HEK293T (cell line): Measurements from ENCODE around the gene TAOK2.

Source experiments
- CTCF ChIA-PET: fragments of 350-600 bp; formaldehyde crosslinking; extraction: SDS; loops from one replicate; lab custom pipeline; 2021; ENCODE audit warnings: antibody characterized with exemption, inconsistent platforms; lab: Yijun Ruan, JAX
- POLR2A ChIA-PET: fragments of 350-600 bp; formaldehyde crosslinking; extraction: SDS; loops from one replicate; lab custom pipeline; 2020; ENCODE audit warnings: antibody characterized with exemption, inconsistent platforms; lab: Yijun Ruan, JAX
- DNase-seq: peaks from one replicate; pipeline ENCODE4 v3.0.0; 2012; ENCODE audit warnings: mixed read lengths; ENCODE audit errors: extremely low spot score
- ARNT ChIP-seq: fragments of 450-650 bp; IDR thresholded peaks from 2 replicates; pipeline ENCODE4 v1.6.1; 2017; ENCODE audit warnings: mild to moderate bottlenecking
- BHLHE40 ChIP-seq: fragments of 450-650 bp; IDR thresholded peaks from 2 replicates; pipeline ENCODE4 v1.6.1; 2016; ENCODE audit warnings: mild to moderate bottlenecking, moderate library complexity, borderline replicate concordance
- CTBP1 ChIP-seq: fragments of 450-650 bp; IDR thresholded peaks from 2 replicates; pipeline ENCODE4 v1.6.1; 2016; ENCODE audit warnings: borderline replicate concordance
- ELF4 ChIP-seq: fragments of 450-650 bp; IDR thresholded peaks from 2 replicates; pipeline ENCODE4 v1.6.1; 2017; ENCODE audit warnings: antibody characterized with exemption
- FOXA1 ChIP-seq: fragments of 450-650 bp; IDR thresholded peaks from 2 replicates; pipeline ENCODE4 v1.6.1; 2016; ENCODE audit warnings: mild to moderate bottlenecking
- FOXK2 ChIP-seq: fragments of 450-650 bp; IDR thresholded peaks from 2 replicates; pipeline ENCODE4 v1.6.1; 2016; ENCODE audit warnings: mild to moderate bottlenecking
- FOXM1 ChIP-seq: fragments of 450-650 bp; IDR thresholded peaks from 2 replicates; pipeline ENCODE4 v1.6.1; 2017; ENCODE audit warnings: mild to moderate bottlenecking, borderline replicate concordance
- HDGF ChIP-seq: fragments of 450-650 bp; IDR thresholded peaks from 2 replicates; pipeline ENCODE4 v1.6.1; 2017; ENCODE audit warnings: antibody characterized with exemption, borderline replicate concordance
- L3MBTL2 ChIP-seq: fragments of 450-650 bp; conservative IDR thresholded peaks from 2 replicates; pipeline ENCODE4 v1.6.1; 2016; ENCODE audit warnings: mild to moderate bottlenecking
- LEF1 ChIP-seq: fragments of 450-650 bp; IDR thresholded peaks from 2 replicates; pipeline ENCODE4 v1.6.1; 2017; ENCODE audit warnings: mild to moderate bottlenecking, borderline replicate concordance
- NFRKB ChIP-seq: fragments of 450-650 bp; IDR thresholded peaks from 2 replicates; pipeline ENCODE4 v1.6.1; 2016; ENCODE audit warnings: mild to moderate bottlenecking, moderate library complexity
- SP1 ChIP-seq: fragments of 450-650 bp; IDR thresholded peaks from 2 replicates; pipeline ENCODE4 v1.6.1; 2017
- SUZ12 ChIP-seq: fragments of 450-650 bp; IDR thresholded peaks from 2 replicates; pipeline ENCODE4 v1.6.1; 2016; ENCODE audit warnings: mild to moderate bottlenecking
- TARDBP ChIP-seq: fragments of 450-650 bp; IDR thresholded peaks from 2 replicates; pipeline ENCODE4 v1.6.1; 2016
- ZNF384 ChIP-seq: fragments of 450-650 bp; IDR thresholded peaks from 2 replicates; pipeline ENCODE4 v1.6.1; 2016
- TF ChIP-seq, protein P1 (sequence below): fragments of 450-650 bp; IDR thresholded peaks from 2 replicates; pipeline ENCODE4 v1.6.1; 2016

Gene TAOK2

DNA sequence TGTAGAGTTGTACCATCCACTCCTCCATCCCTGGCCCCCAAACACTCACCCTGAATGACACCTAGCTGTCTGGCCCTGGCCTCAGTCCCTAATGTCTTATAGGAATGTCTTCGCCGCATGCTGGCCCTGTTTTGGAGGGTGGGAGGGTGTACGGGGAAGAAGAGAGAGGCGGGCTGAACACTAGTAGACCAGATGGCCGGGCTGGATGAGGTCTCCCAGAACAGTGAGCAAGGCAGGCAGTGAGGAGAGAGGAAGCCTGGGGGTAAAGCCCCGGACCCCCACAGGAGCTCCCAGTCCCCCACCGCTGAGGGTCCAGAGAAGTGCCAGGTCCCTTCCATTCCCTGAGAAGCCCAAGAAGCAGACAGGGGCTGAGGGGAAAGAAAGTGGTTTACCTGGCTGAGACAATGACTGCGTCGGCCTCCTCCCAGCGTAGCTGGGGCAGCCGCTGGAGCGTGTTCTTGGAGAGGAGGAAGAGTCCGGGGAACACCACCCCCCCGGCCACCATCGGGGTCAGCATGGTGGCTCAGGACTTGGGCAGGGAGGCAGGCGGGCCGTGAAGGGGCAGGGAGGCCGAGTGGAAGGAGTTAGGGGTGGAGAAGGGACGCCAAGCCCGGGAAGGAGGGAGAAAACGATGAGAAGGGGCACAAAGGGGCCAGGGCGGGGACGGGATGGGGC is 56.5 kb downstream of the TAOK2 start:
- CTCF ChIA-PET: no interaction called here
- POLR2A ChIA-PET: interaction anchor here (1.4 to 2.9 kb wide), 2 partner anchors 9 to 104 kb away, joined by 3 to 11 read pairs; partner anchors contain the start of gene KCTD13
- TF ChIP-seq L3MBTL2: no peak
- no peak for TF ChIP-seq LEF1
- no peak for TF ChIP-seq FOXA1
- TF ChIP-seq ARNT: no peak
- no peak for TF ChIP-seq TARDBP
- no peak for TF ChIP-seq CTBP1
- TF ChIP-seq NFRKB: no peak
- TF ChIP-seq SUZ12: no peak
- no peak for TF ChIP-seq ELF4
- TF ChIP-seq SP1: no peak
- no peak for DNase-seq

DNA sequence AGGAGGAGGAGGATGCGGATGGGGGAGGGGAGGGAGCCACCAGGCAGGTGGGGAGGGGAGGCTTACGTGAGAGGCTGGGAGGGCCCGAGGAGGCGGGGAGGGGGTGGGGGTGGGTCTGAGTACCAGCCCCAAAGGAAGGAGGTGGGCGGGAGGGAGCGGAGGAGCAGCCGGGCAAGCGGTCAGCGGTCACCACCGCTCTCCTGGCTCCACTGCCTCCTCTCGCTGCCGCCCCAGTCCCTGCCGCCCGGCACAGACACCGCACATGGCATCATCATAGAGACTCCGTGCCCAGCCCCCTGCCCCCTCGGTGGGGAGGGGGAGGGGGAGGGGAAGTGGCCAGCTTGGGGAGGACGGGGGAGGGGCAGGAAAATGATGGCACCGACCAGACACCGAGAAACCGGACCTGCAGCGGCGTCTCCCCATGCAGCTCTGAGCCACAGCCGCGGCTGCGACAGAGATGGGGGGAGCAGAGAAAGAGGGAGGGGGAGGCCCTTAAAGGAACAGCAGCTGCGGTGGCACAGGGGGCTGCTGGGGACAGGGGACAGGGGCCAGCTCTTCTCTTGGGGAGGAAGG is 57.3 kb downstream of the TAOK2 start, which contains the start of gene TLCD3B:
Gene TLCD3B (minus strand): TSS at position 431 of the 573 bp plus-strand sequence. CDS start 744 bp downstream, outside the sequence.
- ChIA-PET POLR2A (interaction anchor here (0.7 to 2.9 kb wide), 5 partner anchors 10 to 923 kb away, joined by 3 to 11 read pairs (median 3); partner anchors contain the start of gene KCTD13), CTCF (interaction anchor here (0.5 to 2.1 kb wide), 9 partner anchors 8 to 923 kb away, joined by 3 to 10 read pairs (median 5); partner anchors contain the start of genes C16orf92 and TAOK2)
- TF ChIP-seq FOXK2 (no peak), FOXA1 (no peak), SUZ12 (no peak), FOXM1 (no peak), ELF4 (no peak), ZNF384 (no peak), HDGF (no peak), LEF1 (no peak), CTBP1 (no peak), TARDBP (no peak), L3MBTL2 (no peak), NFRKB (no peak), BHLHE40 (no peak), SP1 (no peak), ARNT (no peak)
- TF ChIP-seq, protein P1, sequence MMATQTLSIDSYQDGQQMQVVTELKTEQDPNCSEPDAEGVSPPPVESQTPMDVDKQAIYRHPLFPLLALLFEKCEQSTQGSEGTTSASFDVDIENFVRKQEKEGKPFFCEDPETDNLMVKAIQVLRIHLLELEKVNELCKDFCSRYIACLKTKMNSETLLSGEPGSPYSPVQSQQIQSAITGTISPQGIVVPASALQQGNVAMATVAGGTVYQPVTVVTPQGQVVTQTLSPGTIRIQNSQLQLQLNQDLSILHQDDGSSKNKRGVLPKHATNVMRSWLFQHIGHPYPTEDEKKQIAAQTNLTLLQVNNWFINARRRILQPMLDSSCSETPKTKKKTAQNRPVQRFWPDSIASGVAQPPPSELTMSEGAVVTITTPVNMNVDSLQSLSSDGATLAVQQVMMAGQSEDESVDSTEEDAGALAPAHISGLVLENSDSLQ: no peak
- no peak for DNase-seq

DNA sequence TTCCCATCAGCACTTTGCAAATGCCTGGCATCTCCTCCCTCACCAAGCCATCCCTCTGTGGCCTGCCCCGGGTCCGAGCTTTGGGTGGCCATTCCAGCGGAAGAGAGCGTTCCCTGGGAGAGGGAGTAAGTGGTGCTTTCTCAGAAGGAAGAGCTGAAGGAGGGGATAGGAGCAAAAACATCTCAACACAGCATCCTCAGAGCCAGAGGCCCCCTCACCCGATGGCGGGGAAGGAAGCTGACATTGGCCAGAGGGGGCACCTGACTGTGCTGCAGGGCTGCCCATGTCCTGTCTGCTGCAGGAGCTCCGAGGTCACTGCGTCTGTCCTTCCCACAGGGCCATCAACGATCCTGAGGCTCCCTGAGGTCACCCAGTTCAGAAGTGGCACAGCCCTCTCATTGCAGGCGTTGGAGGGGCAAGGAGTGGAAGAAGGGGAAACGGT is 57.8 kb downstream of the TAOK2 start:
- TF ChIP-seq CTBP1: no peak
- TF ChIP-seq BHLHE40: no peak
- no peak for TF ChIP-seq SUZ12
- TF ChIP-seq, protein P1: no peak
- no peak for TF ChIP-seq LEF1
- TF ChIP-seq ARNT: no peak
- no peak for TF ChIP-seq HDGF
- TF ChIP-seq ZNF384: no peak
- TF ChIP-seq NFRKB: no peak
- no peak for TF ChIP-seq L3MBTL2
- no peak for TF ChIP-seq ELF4
- no peak for TF ChIP-seq FOXM1
- TF ChIP-seq SP1: no peak
- ChIA-PET POLR2A (interaction anchor here (0.5 to 2.9 kb wide), 8 partner anchors 10 to 922 kb away, joined by 3 to 11 read pairs (median 4); partner anchors contain the start of genes ALDOA, KCTD13 and PAGR1), CTCF (interaction anchor here (0.5 to 2.1 kb wide), 22 partner anchors 9 to 952 kb away, joined by 3 to 10 read pairs (median 4); partner anchors contain the start of genes C16orf92, PRRT2 and TAOK2)
- DNase-seq: no peak

DNA sequence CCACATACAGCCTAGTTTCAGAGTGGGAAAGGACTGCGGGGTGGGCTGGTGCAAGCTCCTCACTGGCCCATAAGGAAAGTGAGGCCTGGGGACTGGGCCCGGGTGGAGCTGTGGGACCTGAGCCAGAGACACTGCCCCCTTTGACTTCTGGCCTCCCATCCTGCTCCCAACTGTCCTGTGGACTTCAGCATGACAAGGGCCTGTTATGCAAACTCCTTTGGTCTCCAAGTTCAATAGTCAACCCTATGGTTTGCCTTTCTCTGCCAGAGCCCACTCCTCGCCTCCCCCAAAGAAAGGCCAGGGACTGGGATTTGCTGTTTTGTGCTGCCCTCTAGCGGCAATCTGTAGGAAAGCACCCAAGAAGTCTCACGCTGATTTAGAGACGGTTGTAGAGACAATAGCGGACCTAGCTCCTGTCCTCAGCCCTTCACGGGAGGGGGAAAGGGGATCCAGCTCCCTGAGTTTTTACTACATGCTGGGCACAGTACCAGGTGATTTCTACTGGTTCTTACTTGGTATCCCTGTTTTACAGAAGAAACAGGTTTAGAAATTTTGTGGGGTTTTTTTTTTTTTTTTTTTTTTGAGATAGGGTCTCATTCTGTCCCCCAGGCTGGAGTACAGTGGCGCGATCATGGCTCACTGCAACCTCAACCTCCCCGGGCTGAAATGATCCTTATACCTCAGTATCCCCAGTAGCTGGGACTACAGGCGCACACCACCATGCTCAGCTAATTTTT is 58.6 kb downstream of the TAOK2 start:
- ChIA-PET CTCF (interaction anchor here (0.5 to 2.1 kb wide), 31 partner anchors 8 to 951 kb away, joined by 3 to 10 read pairs (median 3); partner anchors contain the start of genes C16orf92, PRRT2, TAOK2 and TMEM219), POLR2A (interaction anchor here (0.5 to 2.9 kb wide), 6 partner anchors 11 to 217 kb away, joined by 3 to 11 read pairs (median 6); partner anchors contain the start of genes ALDOA, KCTD13 and PAGR1)
- TF ChIP-seq L3MBTL2 (no peak), TARDBP (no peak), SP1 (no peak), HDGF (no peak), CTBP1 (no peak), SUZ12 (no peak), ZNF384 (no peak), FOXM1 (no peak), ARNT (no peak), LEF1 (no peak), FOXA1 (no peak), FOXK2 (no peak), NFRKB (no peak), ELF4 (no peak), BHLHE40 (no peak)
- TF ChIP-seq, protein P1: no peak
- DNase-seq: peak; percentile 89
